ENCODE measurements around the gene LCAT.

Gene LCAT

DNA sequence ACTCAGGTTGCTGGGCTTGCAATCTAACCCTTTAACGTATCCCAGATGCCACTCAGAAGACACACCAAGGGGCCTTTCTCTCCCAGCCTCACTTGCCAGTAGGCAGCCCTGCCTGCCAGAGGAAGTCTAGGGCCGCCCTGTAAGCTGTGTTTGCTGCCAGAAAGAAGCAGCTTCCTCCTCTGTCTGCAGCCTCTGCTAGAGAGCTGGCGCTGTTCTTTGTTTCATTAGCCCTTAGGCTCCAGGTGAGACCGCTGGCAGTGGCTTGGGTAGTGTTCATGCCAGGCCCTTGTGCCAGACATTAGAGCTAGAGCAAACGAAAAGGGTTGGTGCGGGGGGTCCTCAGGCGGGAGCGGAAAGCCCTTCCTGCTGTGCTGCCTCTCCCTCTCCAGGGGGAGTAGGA, 21.2 kb downstream of the LCAT start:
- peaks cover 3% of the 10 kb centered on the region; the same call in 1 of the 2 replicates for H3K36me3 ChIP-seq
- TF ChIP-seq, protein P1, sequence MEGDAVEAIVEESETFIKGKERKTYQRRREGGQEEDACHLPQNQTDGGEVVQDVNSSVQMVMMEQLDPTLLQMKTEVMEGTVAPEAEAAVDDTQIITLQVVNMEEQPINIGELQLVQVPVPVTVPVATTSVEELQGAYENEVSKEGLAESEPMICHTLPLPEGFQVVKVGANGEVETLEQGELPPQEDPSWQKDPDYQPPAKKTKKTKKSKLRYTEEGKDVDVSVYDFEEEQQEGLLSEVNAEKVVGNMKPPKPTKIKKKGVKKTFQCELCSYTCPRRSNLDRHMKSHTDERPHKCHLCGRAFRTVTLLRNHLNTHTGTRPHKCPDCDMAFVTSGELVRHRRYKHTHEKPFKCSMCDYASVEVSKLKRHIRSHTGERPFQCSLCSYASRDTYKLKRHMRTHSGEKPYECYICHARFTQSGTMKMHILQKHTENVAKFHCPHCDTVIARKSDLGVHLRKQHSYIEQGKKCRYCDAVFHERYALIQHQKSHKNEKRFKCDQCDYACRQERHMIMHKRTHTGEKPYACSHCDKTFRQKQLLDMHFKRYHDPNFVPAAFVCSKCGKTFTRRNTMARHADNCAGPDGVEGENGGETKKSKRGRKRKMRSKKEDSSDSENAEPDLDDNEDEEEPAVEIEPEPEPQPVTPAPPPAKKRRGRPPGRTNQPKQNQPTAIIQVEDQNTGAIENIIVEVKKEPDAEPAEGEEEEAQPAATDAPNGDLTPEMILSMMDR (IDR thresholded peaks at IDR 0.05; ENCODE audit: low read depth, low read length), result no peak
- H3K27ac ChIP-seq, result no peak overlapping the region
- DNase-seq, result no peak
- no peaks in the 10 kb centered on the region for H3K27me3 ChIP-seq (ENCODE audit: insufficient read depth, low read depth, severe bottlenecking)
- no peak overlapping the region for H3K4me3 ChIP-seq (ENCODE audit: low read depth, low read length)
- no peaks in the 10 kb centered on the region for H3K9me3 ChIP-seq (ENCODE audit: severe bottlenecking)

GRCh38 chr16:67922221-67922620, 21.7 kb downstream of the LCAT start:
- TF ChIP-seq, protein P1 (IDR thresholded peaks at IDR 0.05; ENCODE audit: low read depth, low read length), result no peak
- DNase-seq, result no peak
- H3K36me3 ChIP-seq, result peaks cover 3% of the 10 kb centered on the region; the same call in 1 of the 2 replicates
- H3K4me3 ChIP-seq (ENCODE audit: low read depth, low read length), result no peak overlapping the region
- no peaks in the 10 kb centered on the region for H3K27me3 ChIP-seq (ENCODE audit: insufficient read depth, low read depth, severe bottlenecking)
- no peaks in the 10 kb centered on the region for H3K9me3 ChIP-seq (ENCODE audit: severe bottlenecking)
- no peak overlapping the region for H3K27ac ChIP-seq

- no peak overlapping the region for H3K27ac ChIP-seq
- H3K27me3 ChIP-seq (ENCODE audit: insufficient read depth, low read depth, severe bottlenecking), result no peaks in the 10 kb centered on the region
- no peak for DNase-seq
- TF ChIP-seq, protein P1 (IDR thresholded peaks at IDR 0.05; ENCODE audit: low read depth, low read length), result peak; percentile 60
- no peaks in the 10 kb centered on the region for H3K9me3 ChIP-seq (ENCODE audit: severe bottlenecking)
- H3K36me3 ChIP-seq, result peaks cover 3% of the 10 kb centered on the region; the same call in 1 of the 2 replicates
- H3K4me3 ChIP-seq (ENCODE audit: low read depth, low read length), result no peak overlapping the region
These were observed 24.2 kb downstream of the LCAT start for GRCh38 chr16:67919622-67920221.

GRCh38 chr16:67917852-67918236, 26.1 kb downstream of the LCAT start:
- Histone ChIP-seq H3K4me3 (ENCODE audit: low read depth, low read length) (no peak overlapping the region), H3K36me3 (peaks cover 3% of the 10 kb centered on the region; the same call in 1 of the 2 replicates), H3K9me3 (ENCODE audit: severe bottlenecking) (no peaks in the 10 kb centered on the region), H3K27ac (no peak overlapping the region), H3K27me3 (ENCODE audit: insufficient read depth, low read depth, severe bottlenecking) (no peaks in the 10 kb centered on the region)
- TF ChIP-seq, protein P1 (IDR thresholded peaks at IDR 0.05; ENCODE audit: low read depth, low read length), result no peak
- no peak for DNase-seq

DNA sequence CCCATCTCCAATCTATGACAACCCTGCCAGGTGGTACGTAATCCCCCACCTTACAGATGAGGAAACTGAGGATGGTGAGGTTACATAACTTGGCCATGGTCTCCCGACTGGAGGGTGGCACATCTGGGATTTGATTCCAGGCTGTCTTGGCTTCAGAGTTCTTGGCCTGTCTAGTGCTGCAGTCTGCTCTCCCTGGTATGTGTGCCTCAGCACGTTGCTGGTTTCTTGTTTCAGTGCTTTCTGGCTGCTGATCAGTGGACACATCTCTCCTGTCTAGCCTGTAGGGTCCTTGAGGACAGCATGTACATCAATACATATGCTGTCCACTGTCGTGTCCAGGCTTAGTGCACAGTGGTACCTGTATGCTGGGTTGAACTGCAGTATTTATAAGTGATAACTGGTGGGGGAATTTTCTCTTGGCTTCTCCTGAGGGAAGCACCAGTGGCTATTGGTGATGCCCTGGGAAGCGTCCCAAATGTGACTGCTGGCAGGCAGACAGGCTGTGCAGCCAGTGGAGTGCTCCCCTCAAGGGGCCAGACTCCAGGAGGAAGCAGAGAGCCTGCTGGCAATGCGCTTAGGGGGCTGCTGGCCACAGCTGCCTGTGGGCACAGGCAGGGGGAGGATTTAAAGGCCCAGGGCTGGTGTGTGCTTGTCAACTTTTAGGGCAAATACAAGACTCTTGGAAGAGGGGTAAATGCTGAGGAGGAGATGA, 26.6 kb downstream of the LCAT start:
- TF ChIP-seq, protein P1 (IDR thresholded peaks at IDR 0.05; ENCODE audit: low read depth, low read length), result no peak
- Histone ChIP-seq H3K27me3 (ENCODE audit: insufficient read depth, low read depth, severe bottlenecking) (no peaks in the 10 kb centered on the region), H3K36me3 (peaks cover 3% of the 10 kb centered on the region; the same call in 1 of the 2 replicates), H3K9me3 (ENCODE audit: severe bottlenecking) (no peaks in the 10 kb centered on the region), H3K4me3 (ENCODE audit: low read depth, low read length) (no peak overlapping the region), H3K27ac (no peak overlapping the region)
- DNase-seq, result no peak
